SK-N-SH treated with all-trans-retinoic acid at 6 μM for 48 hours (cell line): ENCODE measurements around the gene TMC3.

Experiments used
- ATAC-seq: fragments of 200-7000 bp; cut with Tn5 transposase; 3 replicates; pipeline ENCODE4 v1.9.1; 2020; ENCODE audit warnings: mild to moderate bottlenecking, moderate library complexity
- ARNTL ChIP-seq: fragments of 450-650 bp; formaldehyde crosslinking; IDR thresholded peaks from 2 replicates; pipeline ENCODE4 v1.5.0; 2020; ENCODE audit warnings: low read depth, mild to moderate bottlenecking, moderate library complexity, borderline replicate concordance
- BACH2 ChIP-seq: fragments of 250-450 bp; sonication (Bioruptor Pico); IDR thresholded peaks from 2 replicates; pipeline ENCODE4 v1.9.0; 2021; ENCODE audit warnings: mild to moderate bottlenecking, borderline replicate concordance
- CSDC2 ChIP-seq: fragments of 250-450 bp; sonication (Bioruptor Pico); IDR thresholded peaks from 2 replicates; pipeline ENCODE4 v1.5.0; 2020; ENCODE audit warnings: mild to moderate bottlenecking, moderate library complexity
- GLIS3 ChIP-seq: fragments of 250-450 bp; sonication (Bioruptor Pico); IDR thresholded peaks from 2 replicates; pipeline ENCODE4 v1.5.0; 2020; ENCODE audit warnings: mild to moderate bottlenecking, moderate library complexity
- ISL1 ChIP-seq: fragments of 250-450 bp; sonication (Bioruptor Pico); IDR thresholded peaks from 2 replicates; pipeline ENCODE4 v2.1.2; 2022; ENCODE audit warnings: mild to moderate bottlenecking, moderate library complexity
- PPARA ChIP-seq: fragments of 250-450 bp; sonication (Bioruptor Pico); IDR thresholded peaks from 2 replicates; pipeline ENCODE4 v1.5.0; 2020; ENCODE audit warnings: mild to moderate bottlenecking, borderline replicate concordance
- RARB ChIP-seq: fragments of 250-450 bp; sonication (Bioruptor Pico); IDR thresholded peaks from 2 replicates; pipeline ENCODE4 v1.8.0; 2021; ENCODE audit warnings: mild to moderate bottlenecking, moderate library complexity
- SNAI2 ChIP-seq: fragments of 250-450 bp; sonication (Bioruptor Pico); IDR thresholded peaks from 2 replicates; pipeline ENCODE4 v1.5.0; 2020; ENCODE audit warnings: mild to moderate bottlenecking, moderate library complexity
- TOX ChIP-seq: fragments of 250-450 bp; sonication (Bioruptor Pico); IDR thresholded peaks from 2 replicates; pipeline ENCODE4 v1.8.0; 2021; ENCODE audit warnings: mild to moderate bottlenecking, moderate library complexity, borderline replicate concordance
- ZC3H10 ChIP-seq: fragments of 250-450 bp; sonication (Bioruptor Pico); IDR thresholded peaks from 2 replicates; pipeline ENCODE4 v1.5.1; 2021; ENCODE audit warnings: mild to moderate bottlenecking, moderate library complexity
- ZFP30 ChIP-seq: fragments of 450-650 bp; formaldehyde crosslinking; IDR thresholded peaks from 2 replicates; pipeline ENCODE4 v1.5.0; 2022; ENCODE audit warnings: mild to moderate bottlenecking, moderate library complexity
- ZNF70 ChIP-seq: fragments of 450-650 bp; formaldehyde crosslinking; IDR thresholded peaks from 2 replicates; pipeline ENCODE4 v1.5.0; 2020; ENCODE audit warnings: mild to moderate bottlenecking, moderate library complexity
- ZNF8 ChIP-seq: fragments of 450-650 bp; formaldehyde crosslinking; IDR thresholded peaks from 2 replicates; pipeline ENCODE4 v1.5.0; 2020; ENCODE audit warnings: mild to moderate bottlenecking, moderate library complexity
- TF ChIP-seq, protein P1 (sequence below): fragments of 250-450 bp; sonication (Bioruptor Pico); IDR thresholded peaks from 2 replicates; pipeline ENCODE4 v1.5.0; 2020; ENCODE audit warnings: mild to moderate bottlenecking, moderate library complexity
- TF ChIP-seq, protein P2 (sequence below): fragments of 250-450 bp; sonication (Bioruptor Pico); IDR thresholded peaks from 2 replicates; pipeline ENCODE4 v1.8.0; 2020; ENCODE audit warnings: mild to moderate bottlenecking, moderate library complexity, borderline replicate concordance
- TF ChIP-seq, protein P3 (sequence below): fragments of 250-450 bp; sonication (Bioruptor Pico); IDR thresholded peaks from 2 replicates; pipeline ENCODE4 v1.8.0; 2021; ENCODE audit warnings: low read depth, mild to moderate bottlenecking, moderate library complexity, borderline replicate concordance
- TF ChIP-seq, protein P4 (sequence below): fragments of 250-450 bp; sonication (Bioruptor Pico); IDR thresholded peaks from 2 replicates; pipeline ENCODE4 v1.5.1; 2020; ENCODE audit warnings: low read depth, mild to moderate bottlenecking, moderate library complexity
- TF ChIP-seq, protein P5 (sequence below): fragments of 250-450 bp; sonication (Bioruptor Pico); IDR thresholded peaks from 2 replicates; pipeline ENCODE4 v1.5.1; 2021; ENCODE audit warnings: mild to moderate bottlenecking, moderate library complexity

Gene TMC3

DNA sequence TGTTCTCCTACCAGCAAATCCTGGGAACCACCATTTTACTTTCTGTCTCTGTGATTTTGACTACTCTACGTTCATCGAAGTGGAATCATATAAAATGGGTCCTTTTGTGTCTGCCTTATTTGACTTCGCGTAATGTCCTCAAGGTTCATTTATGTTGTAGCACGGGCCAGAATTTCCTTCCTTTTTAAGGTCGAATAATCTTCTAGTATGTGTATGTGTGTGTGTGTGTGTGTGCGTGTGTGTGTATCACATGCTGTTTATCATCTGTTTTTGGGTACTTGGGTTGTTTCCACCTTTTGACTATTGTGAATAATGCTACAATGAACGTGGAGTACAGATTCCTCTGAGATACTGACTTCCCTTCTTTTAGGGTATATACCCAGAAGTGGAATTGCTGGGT lies 85.4 kb downstream of the TMC3 start (continued):
- TF ChIP-seq, protein P1, sequence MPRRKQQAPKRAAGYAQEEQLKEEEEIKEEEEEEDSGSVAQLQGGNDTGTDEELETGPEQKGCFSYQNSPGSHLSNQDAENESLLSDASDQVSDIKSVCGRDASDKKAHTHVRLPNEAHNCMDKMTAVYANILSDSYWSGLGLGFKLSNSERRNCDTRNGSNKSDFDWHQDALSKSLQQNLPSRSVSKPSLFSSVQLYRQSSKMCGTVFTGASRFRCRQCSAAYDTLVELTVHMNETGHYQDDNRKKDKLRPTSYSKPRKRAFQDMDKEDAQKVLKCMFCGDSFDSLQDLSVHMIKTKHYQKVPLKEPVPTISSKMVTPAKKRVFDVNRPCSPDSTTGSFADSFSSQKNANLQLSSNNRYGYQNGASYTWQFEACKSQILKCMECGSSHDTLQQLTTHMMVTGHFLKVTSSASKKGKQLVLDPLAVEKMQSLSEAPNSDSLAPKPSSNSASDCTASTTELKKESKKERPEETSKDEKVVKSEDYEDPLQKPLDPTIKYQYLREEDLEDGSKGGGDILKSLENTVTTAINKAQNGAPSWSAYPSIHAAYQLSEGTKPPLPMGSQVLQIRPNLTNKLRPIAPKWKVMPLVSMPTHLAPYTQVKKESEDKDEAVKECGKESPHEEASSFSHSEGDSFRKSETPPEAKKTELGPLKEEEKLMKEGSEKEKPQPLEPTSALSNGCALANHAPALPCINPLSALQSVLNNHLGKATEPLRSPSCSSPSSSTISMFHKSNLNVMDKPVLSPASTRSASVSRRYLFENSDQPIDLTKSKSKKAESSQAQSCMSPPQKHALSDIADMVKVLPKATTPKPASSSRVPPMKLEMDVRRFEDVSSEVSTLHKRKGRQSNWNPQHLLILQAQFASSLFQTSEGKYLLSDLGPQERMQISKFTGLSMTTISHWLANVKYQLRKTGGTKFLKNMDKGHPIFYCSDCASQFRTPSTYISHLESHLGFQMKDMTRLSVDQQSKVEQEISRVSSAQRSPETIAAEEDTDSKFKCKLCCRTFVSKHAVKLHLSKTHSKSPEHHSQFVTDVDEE: no peak
- TF ChIP-seq ISL1 (CRISPR knock-in tag) (no peak), CSDC2 (CRISPR knock-in tag) (no peak), ARNTL (CRISPR knock-in tag) (no peak)
- TF ChIP-seq, protein P2, sequence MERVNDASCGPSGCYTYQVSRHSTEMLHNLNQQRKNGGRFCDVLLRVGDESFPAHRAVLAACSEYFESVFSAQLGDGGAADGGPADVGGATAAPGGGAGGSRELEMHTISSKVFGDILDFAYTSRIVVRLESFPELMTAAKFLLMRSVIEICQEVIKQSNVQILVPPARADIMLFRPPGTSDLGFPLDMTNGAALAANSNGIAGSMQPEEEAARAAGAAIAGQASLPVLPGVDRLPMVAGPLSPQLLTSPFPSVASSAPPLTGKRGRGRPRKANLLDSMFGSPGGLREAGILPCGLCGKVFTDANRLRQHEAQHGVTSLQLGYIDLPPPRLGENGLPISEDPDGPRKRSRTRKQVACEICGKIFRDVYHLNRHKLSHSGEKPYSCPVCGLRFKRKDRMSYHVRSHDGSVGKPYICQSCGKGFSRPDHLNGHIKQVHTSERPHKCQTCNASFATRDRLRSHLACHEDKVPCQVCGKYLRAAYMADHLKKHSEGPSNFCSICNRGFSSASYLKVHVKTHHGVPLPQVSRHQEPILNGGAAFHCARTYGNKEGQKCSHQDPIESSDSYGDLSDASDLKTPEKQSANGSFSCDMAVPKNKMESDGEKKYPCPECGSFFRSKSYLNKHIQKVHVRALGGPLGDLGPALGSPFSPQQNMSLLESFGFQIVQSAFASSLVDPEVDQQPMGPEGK (CRISPR knock-in tag): no peak

DNA sequence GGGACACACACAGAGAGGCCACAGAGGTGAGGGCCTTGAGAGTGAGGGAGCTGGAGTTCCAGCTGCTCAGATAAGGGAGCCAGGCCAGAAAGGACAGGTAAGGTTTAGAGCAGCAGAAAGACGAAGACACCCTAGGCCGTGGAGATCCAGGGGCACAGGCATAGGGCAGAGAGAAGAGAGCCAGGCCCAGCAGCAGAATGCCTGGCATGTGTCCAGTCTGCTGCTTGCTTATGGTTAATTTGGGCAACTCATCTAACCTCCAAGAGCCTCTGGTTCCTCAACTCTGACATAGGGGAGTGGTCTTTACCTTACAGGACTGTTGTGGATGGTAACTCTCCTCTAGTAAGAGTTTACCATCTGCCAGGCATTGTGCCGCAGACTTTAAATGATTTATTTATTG lies 86.0 kb downstream of the TMC3 start:
- no peak for ATAC-seq
- TF ChIP-seq RARB (no peak), ZC3H10 (CRISPR knock-in tag) (no peak), TOX (CRISPR knock-in tag) (no peak), ZNF8 (no peak), PPARA (CRISPR knock-in tag) (no peak)

DNA sequence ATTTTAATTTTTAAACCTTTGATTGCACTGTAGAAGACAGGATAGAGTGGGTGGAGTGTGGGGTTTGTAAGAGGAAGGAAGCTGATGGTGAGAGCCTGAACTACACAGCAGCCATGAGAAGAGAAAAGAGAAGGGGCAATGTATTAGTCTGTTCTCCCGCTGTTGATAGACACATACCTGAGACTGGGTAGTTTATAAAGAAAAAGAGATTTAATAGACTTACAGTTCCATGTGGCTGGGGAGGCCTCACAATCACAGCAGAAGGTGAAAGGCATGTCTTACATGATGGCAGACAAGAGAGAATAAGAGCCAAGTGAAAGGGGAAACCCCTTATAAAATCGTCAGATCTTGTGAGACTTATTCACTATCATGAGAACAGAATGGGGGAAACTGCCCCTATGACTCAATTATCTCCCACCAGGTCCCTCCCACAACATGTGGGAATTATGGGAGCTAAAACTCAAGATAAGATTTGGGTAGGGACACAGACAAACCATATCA lies 87.3 kb downstream of the TMC3 start:
- TF ChIP-seq, protein P3, sequence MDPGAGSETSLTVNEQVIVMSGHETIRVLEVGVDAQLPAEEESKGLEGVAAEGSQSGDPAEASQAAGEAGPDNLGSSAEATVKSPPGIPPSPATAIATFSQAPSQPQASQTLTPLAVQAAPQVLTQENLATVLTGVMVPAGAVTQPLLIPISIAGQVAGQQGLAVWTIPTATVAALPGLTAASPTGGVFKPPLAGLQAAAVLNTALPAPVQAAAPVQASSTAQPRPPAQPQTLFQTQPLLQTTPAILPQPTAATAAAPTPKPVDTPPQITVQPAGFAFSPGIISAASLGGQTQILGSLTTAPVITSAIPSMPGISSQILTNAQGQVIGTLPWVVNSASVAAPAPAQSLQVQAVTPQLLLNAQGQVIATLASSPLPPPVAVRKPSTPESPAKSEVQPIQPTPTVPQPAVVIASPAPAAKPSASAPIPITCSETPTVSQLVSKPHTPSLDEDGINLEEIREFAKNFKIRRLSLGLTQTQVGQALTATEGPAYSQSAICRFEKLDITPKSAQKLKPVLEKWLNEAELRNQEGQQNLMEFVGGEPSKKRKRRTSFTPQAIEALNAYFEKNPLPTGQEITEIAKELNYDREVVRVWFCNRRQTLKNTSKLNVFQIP (CRISPR knock-in tag): no peak
- TF ChIP-seq, protein P4, sequence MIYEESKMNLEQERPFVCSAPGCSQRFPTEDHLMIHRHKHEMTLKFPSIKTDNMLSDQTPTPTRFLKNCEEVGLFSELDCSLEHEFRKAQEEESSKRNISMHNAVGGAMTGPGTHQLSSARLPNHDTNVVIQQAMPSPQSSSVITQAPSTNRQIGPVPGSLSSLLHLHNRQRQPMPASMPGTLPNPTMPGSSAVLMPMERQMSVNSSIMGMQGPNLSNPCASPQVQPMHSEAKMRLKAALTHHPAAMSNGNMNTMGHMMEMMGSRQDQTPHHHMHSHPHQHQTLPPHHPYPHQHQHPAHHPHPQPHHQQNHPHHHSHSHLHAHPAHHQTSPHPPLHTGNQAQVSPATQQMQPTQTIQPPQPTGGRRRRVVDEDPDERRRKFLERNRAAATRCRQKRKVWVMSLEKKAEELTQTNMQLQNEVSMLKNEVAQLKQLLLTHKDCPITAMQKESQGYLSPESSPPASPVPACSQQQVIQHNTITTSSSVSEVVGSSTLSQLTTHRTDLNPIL (CRISPR knock-in tag): no peak
- TF ChIP-seq, protein P1: no peak
- no peak for TF ChIP-seq ZNF8
- TF ChIP-seq TOX (CRISPR knock-in tag): no peak
- TF ChIP-seq ARNTL (CRISPR knock-in tag): no peak
- TF ChIP-seq, protein P5, sequence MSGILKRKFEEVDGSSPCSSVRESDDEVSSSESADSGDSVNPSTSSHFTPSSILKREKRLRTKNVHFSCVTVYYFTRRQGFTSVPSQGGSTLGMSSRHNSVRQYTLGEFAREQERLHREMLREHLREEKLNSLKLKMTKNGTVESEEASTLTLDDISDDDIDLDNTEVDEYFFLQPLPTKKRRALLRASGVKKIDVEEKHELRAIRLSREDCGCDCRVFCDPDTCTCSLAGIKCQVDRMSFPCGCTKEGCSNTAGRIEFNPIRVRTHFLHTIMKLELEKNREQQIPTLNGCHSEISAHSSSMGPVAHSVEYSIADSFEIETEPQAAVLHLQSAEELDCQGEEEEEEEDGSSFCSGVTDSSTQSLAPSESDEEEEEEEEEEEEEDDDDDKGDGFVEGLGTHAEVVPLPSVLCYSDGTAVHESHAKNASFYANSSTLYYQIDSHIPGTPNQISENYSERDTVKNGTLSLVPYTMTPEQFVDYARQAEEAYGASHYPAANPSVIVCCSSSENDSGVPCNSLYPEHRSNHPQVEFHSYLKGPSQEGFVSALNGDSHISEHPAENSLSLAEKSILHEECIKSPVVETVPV: no peak
- TF ChIP-seq SNAI2 (CRISPR knock-in tag): no peak
- no peak for TF ChIP-seq ZNF70 (CRISPR knock-in tag)
- TF ChIP-seq BACH2 (CRISPR knock-in tag): no peak
- TF ChIP-seq ZFP30 (CRISPR knock-in tag): no peak
- no peak for TF ChIP-seq GLIS3
- ATAC-seq: no peak
